Central memory CD8-positive, alpha-beta T cell (primary cell): Measurements from ENCODE around the gene CHCHD10.

Source experiments
- ATAC-seq: fragments of 150-1000 bp; cut with Tn5 transposase; replicated peaks from 2 replicates; pipeline ENCODE4 v1.10.0; 2022; ENCODE audit warnings: mild to moderate bottlenecking, moderate FRiP score, moderate number of reproducible peaks; ENCODE audit not compliant: poor library complexity, severe bottlenecking; ENCODE audit errors: extremely low read depth
- DNase-seq, 2 donors: peaks; one replicate each; pipeline ENCODE4 v3.0.0; 2021; ENCODE audit warnings: low spot score in 2 of 2
- H3K27ac Mint-ChIP-seq: one replicate; pipeline ENCODE4 v1.8.0; 2022; ENCODE audit warnings: low read depth, mild to moderate bottlenecking, moderate library complexity, mixed read lengths
- H3K27me3 Mint-ChIP-seq: one replicate; pipeline ENCODE4 v1.8.0; 2022; ENCODE audit warnings: mixed read lengths
- H3K36me3 Mint-ChIP-seq: one replicate; pipeline ENCODE4 v1.8.0; 2022; ENCODE audit warnings: mild to moderate bottlenecking, moderate library complexity, mixed read lengths; ENCODE audit not compliant: insufficient read depth
- H3K4me1 Mint-ChIP-seq: one replicate; pipeline ENCODE4 v1.8.0; 2022; ENCODE audit warnings: mixed read lengths
- H3K4me3 Mint-ChIP-seq: one replicate; pipeline ENCODE4 v1.8.0; 2022; ENCODE audit warnings: mild to moderate bottlenecking, moderate library complexity, mixed read lengths
- H3K9me3 Mint-ChIP-seq: one replicate; pipeline ENCODE4 v1.8.0; 2022; ENCODE audit warnings: mixed read lengths

CHCHD10 gene

DNA sequence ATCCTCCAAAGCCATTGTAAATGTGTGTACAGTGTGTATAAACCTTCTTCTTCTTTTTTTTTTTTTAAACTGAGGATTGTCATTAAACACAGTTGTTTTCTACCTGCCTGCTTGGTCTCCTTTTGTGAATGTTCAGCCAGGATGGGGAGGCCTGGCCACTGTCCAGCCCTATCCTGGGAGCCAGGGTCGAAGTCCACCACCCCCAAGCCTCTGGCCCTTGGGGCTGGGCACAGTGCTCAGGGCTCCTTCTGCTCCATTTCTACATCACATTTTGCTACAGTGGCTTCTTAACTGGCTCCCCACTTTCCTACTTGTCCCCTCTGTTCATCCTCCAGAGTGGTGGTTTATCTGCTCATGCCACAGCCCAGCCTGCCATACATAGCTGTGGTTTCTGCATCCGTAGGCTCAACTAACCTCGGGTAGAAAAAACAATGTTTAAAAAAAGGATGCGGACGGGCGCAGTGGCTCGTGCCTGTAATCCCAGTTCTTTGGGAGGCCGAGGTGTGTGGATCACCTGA lies 16.5 kb upstream of the CHCHD10 start:
- ATAC-seq (no peak), DNase-seq (no peak)
- Mint-ChIP-seq H3K4me1 (peaks cover 8% of the 10 kb centered on the region), H3K36me3 (peaks cover 6% of the 10 kb centered on the region), H3K27me3 (no peaks in the 10 kb centered on the region), H3K4me3 (no peak overlapping the region), H3K9me3 (no peaks in the 10 kb centered on the region), H3K27ac (no peak overlapping the region)

DNA sequence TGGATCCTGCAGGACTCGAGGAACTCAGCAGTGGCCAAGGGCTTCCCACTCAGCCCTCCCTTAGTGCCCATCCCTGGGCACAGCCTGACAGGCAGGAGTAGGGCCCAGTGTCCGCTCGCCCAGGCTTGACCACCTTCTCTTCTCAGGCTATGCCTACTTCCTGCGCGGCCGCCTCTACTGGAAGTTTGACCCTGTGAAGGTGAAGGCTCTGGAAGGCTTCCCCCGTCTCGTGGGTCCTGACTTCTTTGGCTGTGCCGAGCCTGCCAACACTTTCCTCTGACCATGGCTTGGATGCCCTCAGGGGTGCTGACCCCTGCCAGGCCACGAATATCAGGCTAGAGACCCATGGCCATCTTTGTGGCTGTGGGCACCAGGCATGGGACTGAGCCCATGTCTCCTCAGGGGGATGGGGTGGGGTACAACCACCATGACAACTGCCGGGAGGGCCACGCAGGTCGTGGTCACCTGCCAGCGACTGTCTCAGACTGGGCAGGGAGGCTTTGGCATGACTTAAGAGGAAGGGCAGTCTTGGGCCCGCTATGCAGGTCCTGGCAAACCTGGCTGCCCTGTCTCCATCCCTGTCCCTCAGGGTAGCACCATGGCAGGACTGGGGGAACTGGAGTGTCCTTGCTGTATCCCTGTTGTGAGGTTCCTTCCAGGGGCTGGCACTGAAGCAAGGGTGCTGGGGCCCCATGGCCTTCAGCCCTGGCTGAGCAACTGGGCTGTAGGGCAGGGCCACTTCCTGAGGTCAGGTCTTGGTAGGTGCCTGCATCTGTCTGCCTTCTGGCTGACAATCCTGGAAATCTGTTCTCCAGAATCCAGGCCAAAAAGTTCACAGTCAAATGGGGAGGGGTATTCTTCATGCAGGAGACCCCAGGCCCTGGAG lies 15.7 kb upstream of the CHCHD10 start:
- Mint-ChIP-seq H3K9me3 (no peaks in the 10 kb centered on the region), H3K36me3 (peaks cover 6% of the 10 kb centered on the region), H3K4me3 (no peak overlapping the region), H3K27me3 (no peaks in the 10 kb centered on the region), H3K4me1 (peaks cover 5% of the 10 kb centered on the region), H3K27ac (no peak overlapping the region)
- DNase-seq (no peak), ATAC-seq (no peak)

DNA sequence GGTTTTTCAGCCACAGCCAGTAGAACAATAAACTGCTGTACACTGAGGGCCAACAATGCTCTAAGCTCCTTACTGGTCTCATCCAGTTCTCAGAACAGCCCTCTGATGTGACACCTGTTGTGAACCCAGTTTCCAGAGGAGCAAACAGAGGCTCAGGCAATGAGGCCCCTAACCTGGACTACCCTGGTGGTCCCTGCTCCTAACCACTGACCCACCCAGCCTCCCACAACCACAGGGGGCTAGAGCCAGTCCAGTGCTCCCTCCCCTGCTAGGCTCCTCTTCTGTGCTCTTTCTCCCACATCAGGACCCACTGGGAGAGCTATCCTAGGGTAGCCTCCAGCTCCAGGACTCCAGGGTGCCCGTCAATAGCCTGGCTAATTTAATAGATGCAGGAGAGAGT lies 14.9 kb upstream of the CHCHD10 start:
- DNase-seq (no peak), ATAC-seq (no peak)
- Mint-ChIP-seq H3K36me3 (peaks cover 6% of the 10 kb centered on the region), H3K4me1 (peaks cover 5% of the 10 kb centered on the region), H3K9me3 (no peaks in the 10 kb centered on the region), H3K4me3 (no peak overlapping the region), H3K27ac (no peak overlapping the region), H3K27me3 (no peaks in the 10 kb centered on the region)

DNA sequence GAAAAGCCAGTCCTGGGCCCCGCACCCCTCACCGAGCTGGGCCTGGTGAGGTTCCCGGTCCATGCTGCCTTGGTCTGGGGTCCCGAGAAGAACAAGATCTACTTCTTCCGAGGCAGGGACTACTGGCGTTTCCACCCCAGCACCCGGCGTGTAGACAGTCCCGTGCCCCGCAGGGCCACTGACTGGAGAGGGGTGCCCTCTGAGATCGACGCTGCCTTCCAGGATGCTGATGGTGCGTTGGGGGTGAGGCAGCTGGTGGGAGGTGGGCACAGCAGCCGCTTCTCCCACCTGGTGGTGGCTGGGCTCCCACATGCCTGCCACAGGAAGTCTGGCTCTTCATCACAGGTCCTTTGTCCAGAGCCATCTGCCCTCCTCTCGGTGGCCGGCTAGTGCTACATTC lies 14.5 kb upstream of the CHCHD10 start:
- Mint-ChIP-seq H3K4me3 (no peak overlapping the region), H3K4me1 (peaks cover 5% of the 10 kb centered on the region), H3K9me3 (no peaks in the 10 kb centered on the region), H3K27me3 (no peaks in the 10 kb centered on the region), H3K27ac (no peak overlapping the region), H3K36me3 (peaks cover 1% of the 10 kb centered on the region)
- ATAC-seq: no peak
- DNase-seq: no peak

DNA sequence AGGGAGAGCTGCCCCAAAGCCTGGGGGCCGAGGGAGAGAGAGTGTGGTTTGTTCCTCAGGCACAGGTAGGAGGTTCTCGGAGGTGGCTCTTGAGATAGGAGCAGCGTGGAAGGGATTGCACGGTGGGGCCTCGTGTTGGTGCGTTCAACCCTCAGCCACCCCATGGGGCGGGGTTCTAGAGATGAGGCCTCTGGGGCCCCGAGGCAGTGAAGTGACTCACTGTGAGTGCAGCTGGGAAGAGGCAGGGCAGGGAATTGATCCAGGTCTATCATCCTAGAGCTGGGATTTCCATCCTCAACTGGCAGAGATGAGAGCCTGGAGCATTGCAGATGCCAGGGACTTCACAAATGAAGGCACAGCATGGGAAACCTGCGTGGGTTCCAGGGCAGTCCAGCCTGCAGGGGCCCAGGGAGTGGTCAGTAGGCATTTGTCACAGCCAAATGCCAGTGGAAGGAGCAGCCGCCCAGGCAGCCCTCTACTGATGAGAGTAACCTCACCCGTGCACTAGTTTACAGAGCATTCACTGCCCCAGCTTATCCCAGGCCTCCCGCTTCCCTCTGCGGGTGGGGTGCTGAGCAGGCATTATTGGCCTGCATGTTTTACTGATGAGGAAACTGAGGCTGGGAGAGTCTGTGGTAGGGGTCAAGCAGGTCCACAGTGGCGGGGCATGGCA lies 13.9 kb upstream of the CHCHD10 start:
- Mint-ChIP-seq H3K27ac (no peak overlapping the region), H3K27me3 (no peaks in the 10 kb centered on the region), H3K4me1 (peaks cover 5% of the 10 kb centered on the region), H3K9me3 (no peaks in the 10 kb centered on the region), H3K36me3 (peaks cover 1% of the 10 kb centered on the region), H3K4me3 (no peak overlapping the region)
- no peak for ATAC-seq
- no peak for DNase-seq

DNA sequence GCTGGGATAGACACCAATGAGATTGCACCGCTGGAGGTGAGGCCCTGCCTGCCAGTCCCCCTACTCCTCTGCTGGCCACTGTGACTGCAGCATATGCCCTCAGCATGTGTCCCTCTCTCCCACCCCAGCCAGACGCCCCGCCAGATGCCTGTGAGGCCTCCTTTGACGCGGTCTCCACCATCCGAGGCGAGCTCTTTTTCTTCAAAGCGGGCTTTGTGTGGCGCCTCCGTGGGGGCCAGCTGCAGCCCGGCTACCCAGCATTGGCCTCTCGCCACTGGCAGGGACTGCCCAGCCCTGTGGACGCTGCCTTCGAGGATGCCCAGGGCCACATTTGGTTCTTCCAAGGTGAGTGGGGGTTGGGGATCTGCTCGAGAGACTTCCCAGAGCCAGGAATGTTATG lies 13.3 kb upstream of the CHCHD10 start:
- ATAC-seq: no peak
- Mint-ChIP-seq H3K4me1 (peaks cover 5% of the 10 kb centered on the region), H3K36me3 (no peaks in the 10 kb centered on the region), H3K9me3 (no peaks in the 10 kb centered on the region), H3K4me3 (no peak overlapping the region), H3K27me3 (no peaks in the 10 kb centered on the region), H3K27ac (no peak overlapping the region)
- no peak for DNase-seq

DNA sequence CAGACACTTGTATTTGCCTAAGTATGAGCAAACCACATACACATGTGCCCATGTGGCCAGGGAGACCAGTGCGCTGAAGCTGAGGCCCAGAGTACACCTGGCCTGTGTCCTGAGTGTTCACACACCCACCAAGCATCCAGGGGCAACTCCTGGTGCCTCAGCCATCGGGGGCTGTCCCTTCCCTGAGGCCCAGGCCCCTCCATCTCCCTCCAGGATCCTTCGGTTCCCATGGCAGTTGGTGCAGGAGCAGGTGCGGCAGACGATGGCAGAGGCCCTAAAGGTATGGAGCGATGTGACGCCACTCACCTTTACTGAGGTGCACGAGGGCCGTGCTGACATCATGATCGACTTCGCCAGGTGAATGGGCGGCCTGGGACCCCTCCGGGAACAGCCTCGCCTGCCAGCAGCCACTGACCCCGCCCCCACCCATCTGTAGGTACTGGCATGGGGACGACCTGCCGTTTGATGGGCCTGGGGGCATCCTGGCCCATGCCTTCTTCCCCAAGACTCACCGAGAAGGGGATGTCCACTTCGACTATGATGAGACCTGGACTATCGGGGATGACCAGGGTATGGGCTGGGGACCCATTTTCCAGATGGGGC lies 12.5 kb upstream of the CHCHD10 start:
- Mint-ChIP-seq H3K4me1 (peaks cover 5% of the 10 kb centered on the region), H3K27ac (no peak overlapping the region), H3K9me3 (no peaks in the 10 kb centered on the region), H3K36me3 (no peaks in the 10 kb centered on the region), H3K27me3 (no peaks in the 10 kb centered on the region), H3K4me3 (no peak overlapping the region)
- DNase-seq (no peak), ATAC-seq (no peak)

DNA sequence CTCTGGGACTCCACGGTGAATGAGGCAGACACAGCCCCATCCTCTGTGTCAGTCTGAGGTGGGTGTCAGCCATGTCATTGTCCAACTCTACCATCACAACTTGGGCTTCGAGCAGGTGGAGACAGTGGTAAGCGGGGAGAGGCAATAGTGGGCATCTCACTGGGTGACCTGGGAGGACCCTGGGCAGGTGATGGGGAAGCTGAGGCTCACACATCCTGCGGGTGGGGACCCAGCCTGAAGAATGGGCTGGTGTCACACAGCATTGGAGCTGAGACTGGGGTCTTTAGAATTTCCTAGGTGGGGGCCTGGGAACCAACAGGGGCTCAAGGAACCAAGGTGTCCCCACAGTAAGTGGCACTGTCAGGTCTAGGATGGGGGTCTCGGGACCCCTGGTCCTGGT lies 12.0 kb upstream of the CHCHD10 start:
- no peaks in the 10 kb centered on the region for H3K27me3 Mint-ChIP-seq
- H3K4me3 Mint-ChIP-seq: no peak overlapping the region
- DNase-seq: no peak
- peaks cover 5% of the 10 kb centered on the region for H3K4me1 Mint-ChIP-seq
- H3K36me3 Mint-ChIP-seq: no peaks in the 10 kb centered on the region
- no peaks in the 10 kb centered on the region for H3K9me3 Mint-ChIP-seq
- H3K27ac Mint-ChIP-seq: no peak overlapping the region
- ATAC-seq: no peak

DNA sequence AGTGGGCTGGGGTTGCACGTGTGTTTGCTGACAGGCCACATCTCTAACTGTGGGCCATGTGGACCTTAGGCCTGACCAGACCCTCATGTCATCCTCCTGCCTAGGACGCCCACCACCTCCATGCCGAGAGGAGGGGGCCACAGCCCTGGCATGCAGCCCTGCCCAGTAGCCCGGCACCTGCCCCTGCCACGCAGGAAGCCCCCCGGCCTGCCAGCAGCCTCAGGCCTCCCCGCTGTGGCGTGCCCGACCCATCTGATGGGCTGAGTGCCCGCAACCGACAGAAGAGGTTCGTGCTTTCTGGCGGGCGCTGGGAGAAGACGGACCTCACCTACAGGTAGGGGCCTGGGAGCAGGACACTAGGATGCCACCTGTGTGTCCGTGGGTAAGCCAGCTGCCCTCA lies 11.3 kb upstream of the CHCHD10 start:
- DNase-seq (no peak), ATAC-seq (no peak)
- Mint-ChIP-seq H3K4me1 (peaks cover under 1% of the 10 kb centered on the region), H3K4me3 (no peak overlapping the region), H3K9me3 (no peaks in the 10 kb centered on the region), H3K36me3 (no peaks in the 10 kb centered on the region), H3K27ac (no peak overlapping the region), H3K27me3 (no peaks in the 10 kb centered on the region)

DNA sequence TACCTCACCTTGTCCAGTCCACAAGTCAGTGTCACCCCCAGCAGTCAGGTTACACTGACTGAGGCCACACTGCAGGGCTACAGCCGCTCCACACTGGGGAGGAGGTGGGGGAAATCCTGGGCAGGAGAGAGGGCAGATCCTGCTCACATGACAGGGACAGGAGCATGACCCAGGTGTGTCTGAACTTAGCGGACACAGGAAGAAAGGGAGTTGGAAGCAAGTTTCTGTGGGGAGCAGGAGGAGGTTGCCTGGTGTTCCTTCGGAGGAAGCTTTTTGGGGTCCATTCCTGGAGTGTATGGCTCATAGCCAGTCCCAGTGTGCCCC lies 10.8 kb upstream of the CHCHD10 start:
- Mint-ChIP-seq H3K4me3 (no peak overlapping the region), H3K27ac (no peak overlapping the region)
- no peak for ATAC-seq

DNA sequence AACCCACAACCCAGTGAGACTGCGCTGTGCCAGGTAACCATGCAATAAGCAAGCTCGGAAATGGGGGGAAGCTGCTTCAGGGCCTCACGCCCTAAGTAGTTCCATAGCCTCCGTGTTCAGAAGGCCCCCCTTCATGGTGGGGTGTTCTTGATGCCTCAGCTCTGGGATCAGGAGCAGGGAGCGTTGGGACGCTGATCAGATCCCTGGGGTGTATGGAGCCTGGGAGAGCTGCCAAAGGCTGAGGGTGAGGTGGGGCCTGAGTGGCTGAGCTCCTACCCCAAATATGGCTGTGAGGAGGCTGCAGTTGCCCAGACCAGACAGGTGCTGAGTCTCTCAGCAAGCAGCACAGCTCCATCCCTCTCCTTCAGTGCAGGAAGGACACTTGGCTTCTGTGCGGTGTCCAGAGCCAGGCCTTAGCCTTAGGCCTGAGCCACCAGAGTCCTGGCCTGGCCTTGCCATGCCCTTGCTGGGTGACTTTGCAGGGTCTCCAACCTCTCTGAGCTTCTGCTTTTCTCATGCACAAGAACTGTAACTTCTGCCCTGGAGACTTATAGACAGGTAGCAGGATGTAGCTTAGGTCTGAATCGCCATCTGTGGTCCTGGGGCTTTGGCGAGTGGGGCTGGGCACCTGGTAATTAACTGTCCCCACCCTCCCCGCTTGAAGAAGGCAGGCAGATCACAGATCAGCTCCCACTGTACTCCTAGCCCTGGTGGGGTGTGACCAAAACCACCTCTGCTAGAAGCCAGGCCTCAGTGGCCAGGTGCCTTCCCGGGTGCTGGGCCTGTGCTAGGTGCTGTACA lies 10.2 kb upstream of the CHCHD10 start:
- no peaks in the 10 kb centered on the region for H3K27me3 Mint-ChIP-seq
- H3K9me3 Mint-ChIP-seq: no peaks in the 10 kb centered on the region
- H3K4me1 Mint-ChIP-seq: no peaks in the 10 kb centered on the region
- H3K36me3 Mint-ChIP-seq: no peaks in the 10 kb centered on the region
- no peak overlapping the region for H3K27ac Mint-ChIP-seq
- no peak overlapping the region for H3K4me3 Mint-ChIP-seq
- DNase-seq: no peak
- no peak for ATAC-seq

More for the DNA sequence above, 10.8 kb upstream of the CHCHD10 start:
- DNase-seq: no peak
- no peaks in the 10 kb centered on the region for H3K9me3 Mint-ChIP-seq
- no peaks in the 10 kb centered on the region for H3K27me3 Mint-ChIP-seq
- H3K36me3 Mint-ChIP-seq: no peaks in the 10 kb centered on the region
- H3K4me1 Mint-ChIP-seq: no peaks in the 10 kb centered on the region

DNA sequence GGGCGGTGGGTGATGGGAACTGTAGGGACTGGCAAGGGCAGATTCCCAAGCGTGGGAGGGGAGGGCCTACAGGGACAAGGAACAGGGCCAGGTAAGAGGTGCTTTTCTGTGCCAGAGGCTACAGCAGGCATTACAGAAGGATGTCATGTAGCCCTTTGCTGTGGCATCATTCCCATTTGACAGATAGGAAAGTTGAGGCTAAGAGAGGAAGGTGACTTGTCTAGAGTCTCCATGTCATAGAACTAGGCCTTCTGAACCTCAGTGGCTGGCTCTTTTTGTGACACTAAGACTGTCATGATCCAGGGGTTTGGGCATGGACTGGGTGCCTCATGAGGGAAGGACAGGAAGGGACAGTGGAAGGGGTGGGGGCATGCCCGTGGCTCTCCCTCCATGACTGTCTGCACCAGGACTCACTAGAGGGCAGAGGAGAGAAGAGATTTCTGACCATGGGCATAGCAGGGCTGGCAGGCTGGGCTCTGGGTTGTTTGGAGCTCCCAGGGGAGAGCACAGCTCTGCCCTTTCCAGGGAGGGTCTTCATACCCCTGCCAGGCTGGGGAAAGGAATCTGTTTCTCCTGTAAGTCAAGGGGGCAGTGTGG lies 8.1 kb upstream of the CHCHD10 start:
- Mint-ChIP-seq H3K4me3 (no peak overlapping the region), H3K27me3 (no peaks in the 10 kb centered on the region), H3K9me3 (no peaks in the 10 kb centered on the region), H3K27ac (no peak overlapping the region), H3K36me3 (peaks cover 2% of the 10 kb centered on the region), H3K4me1 (peaks cover 8% of the 10 kb centered on the region)
- ATAC-seq (no peak), DNase-seq (no peak)
